ENCODE measurements around the gene KIAA0930. TPM values are rescaled to one million over a fixed set of nuclear protein-coding genes. Genes with fewer than 3 reads are reported as not detected.

KIAA0930 gene
- total RNA-seq, 1 donor from 2014 or later = 103 TPM

DNA sequence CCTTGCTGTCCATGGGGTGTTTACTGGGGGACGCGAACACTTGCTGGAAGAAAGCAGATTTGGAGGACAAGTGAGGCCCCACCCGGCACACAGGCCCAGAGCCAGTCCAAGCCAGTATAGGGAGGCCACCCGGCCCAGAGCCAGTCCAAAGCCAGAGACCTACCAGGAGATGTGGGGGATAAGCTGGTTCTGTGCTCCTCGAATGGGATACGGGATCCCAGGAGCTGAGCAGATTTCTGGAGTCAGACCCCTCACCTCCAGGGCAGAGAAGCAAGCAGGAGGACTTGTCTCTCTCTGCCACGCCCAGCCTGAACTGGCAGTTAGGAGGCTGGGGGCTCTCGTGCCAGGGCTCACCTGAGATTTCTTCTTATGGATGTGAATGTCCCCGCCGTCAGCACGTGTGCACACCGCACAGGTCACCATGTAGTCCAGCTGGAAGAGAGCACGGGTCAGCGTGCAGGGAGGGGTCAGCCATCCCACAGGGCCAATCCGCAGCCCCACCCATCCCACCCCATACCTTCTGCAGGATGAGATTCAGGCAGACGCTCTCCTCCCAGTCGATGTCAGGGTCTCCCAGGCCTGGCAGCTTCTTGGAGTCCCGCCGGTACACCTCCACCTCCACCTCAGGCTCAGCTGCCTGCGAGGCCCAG lies 35.3 kb downstream of the KIAA0930 start:
- H3K27ac Mint-ChIP-seq (ENCODE audit: unreplicated experiment) = no peak overlapping the region
- H3K27me3 Mint-ChIP-seq (ENCODE audit: low read depth) = no peaks in the 10 kb centered on the region
- TF ChIP-seq, protein P1, sequence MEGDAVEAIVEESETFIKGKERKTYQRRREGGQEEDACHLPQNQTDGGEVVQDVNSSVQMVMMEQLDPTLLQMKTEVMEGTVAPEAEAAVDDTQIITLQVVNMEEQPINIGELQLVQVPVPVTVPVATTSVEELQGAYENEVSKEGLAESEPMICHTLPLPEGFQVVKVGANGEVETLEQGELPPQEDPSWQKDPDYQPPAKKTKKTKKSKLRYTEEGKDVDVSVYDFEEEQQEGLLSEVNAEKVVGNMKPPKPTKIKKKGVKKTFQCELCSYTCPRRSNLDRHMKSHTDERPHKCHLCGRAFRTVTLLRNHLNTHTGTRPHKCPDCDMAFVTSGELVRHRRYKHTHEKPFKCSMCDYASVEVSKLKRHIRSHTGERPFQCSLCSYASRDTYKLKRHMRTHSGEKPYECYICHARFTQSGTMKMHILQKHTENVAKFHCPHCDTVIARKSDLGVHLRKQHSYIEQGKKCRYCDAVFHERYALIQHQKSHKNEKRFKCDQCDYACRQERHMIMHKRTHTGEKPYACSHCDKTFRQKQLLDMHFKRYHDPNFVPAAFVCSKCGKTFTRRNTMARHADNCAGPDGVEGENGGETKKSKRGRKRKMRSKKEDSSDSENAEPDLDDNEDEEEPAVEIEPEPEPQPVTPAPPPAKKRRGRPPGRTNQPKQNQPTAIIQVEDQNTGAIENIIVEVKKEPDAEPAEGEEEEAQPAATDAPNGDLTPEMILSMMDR (IDR thresholded peaks at IDR 0.05) = no peak
- H3K36me3 Mint-ChIP-seq (ENCODE audit: low read depth) = peaks cover 13% of the 10 kb centered on the region
- no peaks in the 10 kb centered on the region for H3K9me3 Mint-ChIP-seq (ENCODE audit: low read depth)
- H3K4me1 Mint-ChIP-seq (ENCODE audit: low read depth) = peaks cover 47% of the 10 kb centered on the region
- no peak overlapping the region for H3K4me3 Mint-ChIP-seq (ENCODE audit: unreplicated experiment)
- peak; percentile 65 for DNase-seq (ENCODE audit: low spot score)

DNA sequence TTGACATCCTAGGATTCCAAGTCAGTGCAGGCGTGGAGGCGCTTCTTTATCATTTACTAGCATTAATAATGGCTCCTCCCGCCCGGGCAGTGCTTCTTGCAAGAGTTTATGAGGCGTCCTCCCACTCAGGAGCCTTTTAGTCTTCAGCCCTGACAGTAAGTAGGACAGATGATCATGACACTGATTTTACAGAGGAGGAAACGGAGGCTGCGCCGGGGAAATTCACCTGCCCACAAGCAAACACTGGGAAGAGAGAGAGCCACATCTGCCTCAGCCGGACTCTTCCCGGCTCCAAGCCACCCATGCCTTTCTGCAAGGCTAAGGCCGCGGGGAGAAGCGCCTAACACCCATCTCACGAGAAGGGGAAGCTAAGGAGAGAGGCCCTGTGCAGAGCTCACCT lies 35.9 kb downstream of the KIAA0930 start:
- no peaks in the 10 kb centered on the region for H3K9me3 Mint-ChIP-seq (ENCODE audit: low read depth)
- H3K27ac Mint-ChIP-seq (ENCODE audit: unreplicated experiment) = no peak overlapping the region
- H3K27me3 Mint-ChIP-seq (ENCODE audit: low read depth) = no peaks in the 10 kb centered on the region
- no peak overlapping the region for H3K4me3 Mint-ChIP-seq (ENCODE audit: unreplicated experiment)
- peaks cover 13% of the 10 kb centered on the region for H3K36me3 Mint-ChIP-seq (ENCODE audit: low read depth)
- TF ChIP-seq, protein P1 (IDR thresholded peaks at IDR 0.05) = no peak
- DNase-seq (ENCODE audit: low spot score) = peak; percentile 55
- H3K4me1 Mint-ChIP-seq (ENCODE audit: low read depth) = peaks cover 44% of the 10 kb centered on the region

DNA sequence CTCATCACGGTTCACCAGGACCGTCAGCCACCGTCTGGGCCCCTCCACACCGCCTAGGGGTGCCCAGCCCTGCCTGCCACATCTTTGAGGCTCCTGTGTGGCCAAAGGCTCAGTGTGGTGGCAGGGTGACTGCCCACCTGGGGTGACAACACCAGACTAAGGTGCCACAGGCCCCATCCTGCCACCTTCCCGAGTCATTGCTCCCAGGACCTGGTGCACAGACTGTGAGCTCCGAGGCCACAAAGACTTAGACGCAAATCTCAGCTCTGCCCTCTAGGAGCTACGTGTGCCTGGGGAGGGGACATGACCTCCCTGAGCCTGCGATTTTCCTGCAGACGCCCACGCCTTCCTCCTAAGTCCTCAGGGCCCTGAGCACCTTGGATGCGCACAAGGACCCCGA lies 36.5 kb downstream of the KIAA0930 start:
- peaks cover 41% of the 10 kb centered on the region for H3K4me1 Mint-ChIP-seq (ENCODE audit: low read depth)
- H3K36me3 Mint-ChIP-seq (ENCODE audit: low read depth) = peaks cover 14% of the 10 kb centered on the region
- no peaks in the 10 kb centered on the region for H3K27me3 Mint-ChIP-seq (ENCODE audit: low read depth)
- TF ChIP-seq, protein P1 (IDR thresholded peaks at IDR 0.05) = no peak
- no peak overlapping the region for H3K4me3 Mint-ChIP-seq (ENCODE audit: unreplicated experiment)
- no peak overlapping the region for H3K27ac Mint-ChIP-seq (ENCODE audit: unreplicated experiment)
- peak; percentile 68 for DNase-seq (ENCODE audit: low spot score)
- no peaks in the 10 kb centered on the region for H3K9me3 Mint-ChIP-seq (ENCODE audit: low read depth)

DNA sequence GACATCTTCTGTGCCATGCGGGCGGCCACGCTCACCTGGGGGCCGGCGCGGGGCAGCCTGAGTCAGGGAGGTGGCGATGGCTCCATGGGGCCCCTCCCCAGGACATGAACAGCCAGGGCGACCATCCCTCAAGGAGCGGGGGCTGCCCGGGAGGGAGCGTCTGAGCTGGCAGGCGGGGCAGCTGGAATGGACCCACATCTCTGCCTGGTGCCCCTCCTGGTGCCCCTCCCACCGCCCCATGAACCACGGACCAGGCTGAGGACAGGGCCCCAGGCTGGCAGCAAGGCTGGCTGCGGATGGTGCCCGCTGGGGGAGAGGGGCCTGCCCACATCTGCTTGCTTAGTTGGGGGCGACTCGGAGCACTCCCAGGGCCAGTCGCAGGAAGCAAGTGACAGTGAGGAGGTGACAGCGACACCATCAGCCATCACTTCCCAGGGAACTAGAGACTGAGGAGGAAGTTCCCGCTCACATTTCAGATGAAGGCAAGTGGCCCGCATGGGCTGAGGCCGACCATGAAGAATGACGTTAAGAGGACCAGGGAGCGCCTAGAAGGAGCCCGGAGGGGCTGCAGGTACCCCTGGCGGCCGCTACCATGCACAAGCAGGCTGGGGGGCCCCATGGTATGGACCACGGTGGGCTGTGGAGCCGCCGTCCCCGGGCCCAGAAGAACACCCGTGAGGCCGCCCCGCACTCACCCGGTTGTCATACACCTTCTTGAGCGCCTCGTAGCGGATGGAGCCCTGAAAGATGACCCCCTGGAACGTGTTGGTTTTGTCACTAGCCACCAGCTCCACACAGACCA lies 37.3 kb downstream of the KIAA0930 start:
- Mint-ChIP-seq H3K27ac (ENCODE audit: unreplicated experiment) (no peak overlapping the region), H3K4me3 (ENCODE audit: unreplicated experiment) (no peak overlapping the region), H3K36me3 (ENCODE audit: low read depth) (peaks cover 18% of the 10 kb centered on the region), H3K4me1 (ENCODE audit: low read depth) (peaks cover 35% of the 10 kb centered on the region), H3K27me3 (ENCODE audit: low read depth) (no peaks in the 10 kb centered on the region), H3K9me3 (ENCODE audit: low read depth) (no peaks in the 10 kb centered on the region)
- peak; percentile 86 for DNase-seq (ENCODE audit: low spot score)
- TF ChIP-seq, protein P1 (IDR thresholded peaks at IDR 0.05) = no peak

DNA sequence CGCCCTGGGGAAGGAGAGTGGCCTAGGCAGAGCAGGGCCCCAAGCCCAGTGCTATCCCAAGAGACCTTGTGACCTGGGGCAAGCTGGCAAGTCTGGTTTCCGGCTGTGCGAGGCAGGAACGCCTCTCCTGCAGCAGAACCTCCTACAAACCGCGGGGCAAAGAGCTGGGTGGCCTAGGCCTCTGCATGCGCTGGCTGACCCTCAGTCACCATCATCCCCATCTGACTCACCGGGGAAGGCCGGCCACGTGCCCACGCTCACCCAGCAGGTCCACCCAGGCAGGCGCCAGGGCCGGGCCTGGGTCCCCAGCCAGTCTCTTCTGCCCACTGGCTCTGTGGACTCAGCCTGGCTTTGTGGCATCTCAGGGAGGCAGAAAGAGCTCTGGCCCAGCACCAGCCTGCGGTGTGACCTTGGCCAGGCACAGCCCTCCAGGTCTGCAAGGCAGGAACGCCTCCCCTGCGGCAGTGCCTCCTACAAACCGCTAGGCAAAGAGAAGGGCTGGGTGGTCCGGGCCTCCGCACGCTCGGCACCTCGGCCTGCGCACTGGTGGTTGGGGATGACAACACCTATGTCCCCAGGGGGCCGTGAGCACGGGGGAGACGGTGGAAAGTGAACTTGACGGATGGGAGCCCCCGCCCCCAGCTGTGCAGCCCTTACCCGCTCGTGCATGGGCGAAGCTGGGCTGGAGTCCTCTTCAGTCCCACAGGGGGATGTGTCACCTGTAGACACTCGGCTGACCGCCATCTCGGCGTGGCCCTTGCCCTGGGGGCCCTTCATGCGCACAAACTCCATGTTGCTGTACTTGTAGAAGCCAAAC lies 38.2 kb downstream of the KIAA0930 start:
- peaks cover 21% of the 10 kb centered on the region for H3K36me3 Mint-ChIP-seq (ENCODE audit: low read depth)
- TF ChIP-seq, protein P1 (IDR thresholded peaks at IDR 0.05) = no peak
- no peak overlapping the region for H3K4me3 Mint-ChIP-seq (ENCODE audit: unreplicated experiment)
- no peaks in the 10 kb centered on the region for H3K9me3 Mint-ChIP-seq (ENCODE audit: low read depth)
- H3K27ac Mint-ChIP-seq (ENCODE audit: unreplicated experiment) = peak overlapping the region; percentile 93
- peaks cover 28% of the 10 kb centered on the region for H3K4me1 Mint-ChIP-seq (ENCODE audit: low read depth)
- H3K27me3 Mint-ChIP-seq (ENCODE audit: low read depth) = no peaks in the 10 kb centered on the region
- DNase-seq (ENCODE audit: low spot score) = peak; percentile 90

Data from chondrocyte (in vitro differentiated cells).